Activated CD4-positive, alpha-beta T cell treated with anti-CD3 and anti-CD28 coated beads, Interleukin-2, amount 50 U/mL, for 48 hours (primary cell): ENCODE results near the gene ARMC12.
A peak's percentile ranks its signal among the peaks of the same experiment; 100 is the strongest.
"Not testable (repeated sequence)": the region's sequence is repeated elsewhere in the genome, so short reads cannot be mapped to it uniquely, and the experiment has no call there.

Source experiments
- DNase-seq, 2 experiments: peaks; one replicate each; pipeline ENCODE4 v3.0.0-alpha.2; 2020

Gene ARMC12

GRCh38 chr6:35718911-35719381 lies 17.9 kb upstream of the ARMC12 start:
- peak; percentile 49 to 62 for DNase-seq

DNA sequence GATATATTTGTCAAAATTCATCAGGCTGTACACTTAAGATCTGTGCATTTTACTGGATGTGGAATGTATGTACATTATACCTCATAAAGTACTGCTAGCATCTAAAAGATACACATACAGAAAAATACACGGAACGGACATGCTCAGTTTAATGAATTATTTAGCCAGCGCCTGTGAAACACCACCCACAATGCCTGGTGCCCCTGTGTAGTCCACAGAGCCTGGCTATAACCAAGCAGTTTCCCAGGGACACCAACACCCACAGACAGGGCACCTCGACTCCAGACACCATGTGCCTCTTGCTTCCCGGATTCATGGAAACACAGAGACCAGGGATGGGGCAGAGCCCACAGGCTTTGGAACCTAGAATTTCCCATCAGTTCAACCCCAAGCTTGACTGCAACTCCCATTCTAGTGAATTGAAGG lies 17.4 kb upstream of the ARMC12 start:
- DNase-seq = no peak

- DNase-seq = peak; percentile 45 to 49
Observed at GRCh38 chr6:35719830-35720733, 16.8 kb upstream of the ARMC12 start.

DNA sequence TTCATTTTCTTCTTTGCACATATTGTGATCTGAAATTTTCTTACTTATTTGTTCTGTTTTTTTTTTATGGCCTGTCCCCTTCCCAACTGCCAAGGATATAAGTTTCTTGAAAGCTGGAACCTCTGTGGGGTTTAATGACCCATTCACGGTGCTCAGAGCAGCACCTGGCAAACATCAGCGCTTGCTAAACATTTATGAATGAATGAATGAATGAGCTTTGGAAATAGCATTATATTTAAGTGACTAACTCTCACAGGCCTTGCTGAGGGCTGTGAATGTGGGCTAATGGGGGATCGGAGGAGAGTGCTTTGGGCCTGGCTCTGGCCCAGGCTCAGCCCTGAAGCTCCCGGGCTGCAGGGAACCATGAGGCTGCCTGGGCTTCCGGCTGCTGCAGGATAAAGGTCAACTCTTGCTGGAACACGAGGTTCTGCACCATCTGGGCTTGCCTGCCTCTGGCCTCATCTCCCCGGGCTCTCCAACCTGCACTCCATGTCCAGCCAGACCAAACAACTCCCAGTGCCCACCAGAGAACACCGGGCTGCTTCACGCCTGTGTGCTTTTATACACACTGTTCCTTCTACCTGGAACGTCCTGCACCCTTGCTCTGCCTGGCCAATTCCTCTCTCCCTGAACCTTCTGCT lies 14.6 kb upstream of the ARMC12 start:
- no peak for DNase-seq

GRCh38 chr6:35723587-35723986 lies 13.2 kb upstream of the ARMC12 start:
- DNase-seq = no peak

GRCh38 chr6:35724059-35724458 lies 12.8 kb upstream of the ARMC12 start:
- DNase-seq = no peak

- no peak for DNase-seq
Observed at GRCh38 chr6:35724471-35724870, 12.4 kb upstream of the ARMC12 start.

DNA sequence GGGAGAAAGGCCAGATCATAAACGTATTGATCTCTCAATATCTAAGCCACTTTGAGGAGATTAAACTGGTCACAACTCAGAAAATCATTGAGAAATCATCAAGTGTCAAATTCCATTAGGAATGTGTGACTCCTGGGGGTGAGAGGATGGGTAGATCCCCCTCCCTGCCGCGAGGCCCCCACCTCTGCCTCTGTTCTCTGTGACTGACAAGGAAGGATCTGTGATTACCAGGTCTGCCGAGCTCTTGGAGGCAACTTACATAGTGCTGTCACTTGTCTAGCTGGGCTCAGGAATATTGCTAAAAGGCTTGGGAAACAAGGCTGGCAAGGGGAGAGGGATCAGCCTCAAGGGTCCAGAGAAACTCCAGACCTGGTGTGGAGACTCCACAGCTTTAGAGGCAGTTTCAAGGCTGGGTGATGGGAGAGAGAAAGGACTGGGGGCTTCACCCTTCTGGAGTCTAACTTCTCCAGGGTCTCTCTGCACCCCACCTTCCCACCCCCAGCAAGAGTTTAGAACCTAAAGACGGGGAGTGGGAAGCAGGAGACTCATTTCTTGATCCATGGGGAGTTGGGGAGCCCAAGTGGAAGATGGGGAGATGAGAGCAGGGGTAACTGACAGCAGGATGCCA lies 11.6 kb upstream of the ARMC12 start:
- DNase-seq = no peak

- peak in 1 of 2 experiments; percentile 43 for DNase-seq
Observed at GRCh38 chr6:35725721-35726438, 11.0 kb upstream of the ARMC12 start.

DNA sequence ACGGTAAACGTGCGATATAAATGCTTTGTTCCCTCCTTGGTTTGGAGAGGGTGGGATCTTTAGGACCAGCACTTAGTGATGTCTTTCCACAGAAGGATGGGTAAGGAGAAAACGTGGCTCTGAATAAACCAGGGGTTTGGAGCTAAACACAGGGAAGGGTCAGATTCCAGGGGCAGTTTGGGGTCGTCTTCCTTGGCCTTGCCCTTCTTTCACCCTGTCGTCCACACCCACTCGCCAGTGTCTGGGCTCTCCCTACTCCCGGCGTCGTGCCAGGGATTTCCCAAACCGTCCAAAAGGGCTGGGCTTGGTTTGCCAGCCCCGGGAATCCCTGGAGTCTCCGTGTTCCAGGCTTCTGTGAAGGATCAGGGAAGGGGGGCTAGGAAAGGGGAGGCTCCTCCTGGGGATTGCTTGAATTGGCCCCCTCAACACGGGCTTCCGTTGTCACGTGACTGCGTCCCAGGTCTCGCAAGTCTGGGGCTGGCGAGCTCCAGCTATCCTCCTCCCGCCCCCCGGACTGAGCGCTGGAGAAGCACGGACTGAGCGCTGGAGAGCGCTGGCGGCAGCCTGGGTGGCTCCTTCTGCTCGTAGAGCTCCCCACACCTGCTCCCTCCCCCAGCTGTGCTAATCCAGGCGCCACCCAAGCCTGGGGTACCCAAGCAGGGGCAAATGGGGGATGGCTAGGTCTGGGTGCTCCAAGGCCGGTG lies 9.4 kb upstream of the ARMC12 start:
- peak; percentile 51 to 59 for DNase-seq

GRCh38 chr6:35727935-35728682 lies 8.7 kb upstream of the ARMC12 start:
- DNase-seq = peak; percentile 78 to 85

GRCh38 chr6:35728683-35729678 lies 7.9 kb upstream of the ARMC12 start:
- peak in 1 of 2 experiments; percentile 44 for DNase-seq

GRCh38 chr6:35729722-35730121 lies 7.1 kb upstream of the ARMC12 start:
- no peak for DNase-seq

- no peak for DNase-seq
Observed at GRCh38 chr6:35730745-35731413, 6.0 kb upstream of the ARMC12 start.

DNA sequence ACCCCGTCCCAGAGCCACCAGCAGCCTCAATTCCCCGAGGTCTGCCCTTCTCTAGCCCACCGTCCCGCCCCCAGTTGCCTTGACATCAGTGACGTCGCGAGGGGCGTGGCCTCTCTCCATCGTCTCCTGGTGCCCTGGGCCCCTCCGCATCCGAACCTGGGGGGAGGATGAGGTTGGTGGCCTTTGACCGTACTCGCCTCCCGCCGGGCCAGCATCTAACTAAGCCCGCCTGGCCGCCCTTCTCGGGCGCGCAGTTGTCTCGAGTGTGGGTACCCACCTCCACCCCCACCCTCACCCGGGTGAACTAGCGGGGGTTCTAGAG lies 5.5 kb upstream of the ARMC12 start:
- peak; percentile 97 to 98 for DNase-seq

- DNase-seq = peak; percentile 96
Observed at GRCh38 chr6:35731736-35732532, 4.9 kb upstream of the ARMC12 start.

DNA sequence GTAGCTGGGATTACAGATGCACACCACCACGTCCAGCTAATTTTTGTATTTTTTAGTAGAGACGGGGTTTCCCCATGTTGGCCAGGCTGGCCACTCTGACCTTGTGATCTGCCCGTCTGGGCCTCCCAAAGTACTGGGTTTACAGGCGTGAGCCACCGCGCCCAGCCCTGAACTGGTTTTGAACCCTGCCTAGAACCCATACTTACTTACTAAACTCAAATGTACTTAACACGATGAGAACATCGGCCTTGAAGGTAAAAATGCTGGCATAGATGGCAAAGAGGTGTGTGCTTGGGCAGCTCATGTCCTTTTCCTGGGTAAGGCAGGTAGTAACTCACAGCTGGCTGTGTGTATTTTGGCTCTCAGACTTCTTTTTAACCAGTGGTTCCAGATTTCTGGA lies 3.2 kb upstream of the ARMC12 start:
- no peak for DNase-seq

DNA sequence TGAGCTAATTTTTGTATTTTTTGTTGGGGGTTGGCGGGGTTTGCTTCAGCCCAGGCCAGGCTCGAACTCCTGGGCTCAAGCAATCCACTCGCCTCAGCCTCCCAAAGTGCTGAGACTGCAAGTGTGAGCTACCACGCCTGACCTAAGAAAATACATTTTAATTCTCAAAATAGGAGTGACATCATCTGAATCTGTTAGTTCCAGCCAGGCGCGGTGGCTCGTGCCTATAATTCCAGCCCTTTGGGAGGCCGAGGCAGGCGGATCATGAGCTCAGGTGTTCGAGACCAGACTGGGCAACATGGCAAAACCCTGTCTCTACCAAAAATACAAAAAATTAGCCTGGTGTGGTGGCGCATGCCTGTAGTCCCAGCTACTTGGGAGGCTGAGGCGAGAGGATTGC lies 2.5 kb upstream of the ARMC12 start:
- not testable (repeated sequence) for DNase-seq

GRCh38 chr6:35735452-35735851 lies 1.4 kb upstream of the ARMC12 start:
- no peak for DNase-seq
